ENCODE results near the gene TNMD.
A peak's percentile ranks its signal among the peaks of the same experiment; 100 is the strongest.
"Not testable (repeated sequence)": the region's sequence is repeated elsewhere in the genome, so short reads cannot be mapped to it uniquely, and the experiment has no call there.

TNMD gene

DNA sequence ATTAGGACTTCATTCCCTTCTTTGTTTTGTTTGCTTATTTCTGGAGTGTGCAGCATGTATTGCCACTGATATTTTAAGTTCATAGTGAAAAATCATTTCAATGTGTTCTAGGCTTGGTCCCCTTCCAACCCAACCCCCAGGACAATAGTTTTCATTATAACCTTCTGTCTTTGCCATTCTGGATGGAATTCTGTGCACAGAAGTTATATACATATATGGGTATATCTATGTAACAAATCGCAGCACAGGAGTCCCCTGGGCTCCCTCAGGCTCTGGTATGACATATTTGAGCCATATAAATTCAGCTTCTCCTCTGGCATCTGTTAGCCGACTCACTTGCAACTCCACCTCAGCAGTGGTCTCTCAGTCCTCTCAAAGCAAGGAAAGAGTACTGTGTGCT lies at the start of gene TNMD:
Gene TNMD (plus strand): TSS at position 326 of the 400 bp plus-strand sequence. CDS start 83 bp downstream, outside the sequence.
- no peak for DNase-seq (ENCODE audit: low read depth, low spot score)

GRCh38 chrX:100565534-100565933 lies 19.2 kb upstream of the TNMD start:
- not testable (repeated sequence) for DNase-seq (ENCODE audit: low read depth, low spot score)

DNA sequence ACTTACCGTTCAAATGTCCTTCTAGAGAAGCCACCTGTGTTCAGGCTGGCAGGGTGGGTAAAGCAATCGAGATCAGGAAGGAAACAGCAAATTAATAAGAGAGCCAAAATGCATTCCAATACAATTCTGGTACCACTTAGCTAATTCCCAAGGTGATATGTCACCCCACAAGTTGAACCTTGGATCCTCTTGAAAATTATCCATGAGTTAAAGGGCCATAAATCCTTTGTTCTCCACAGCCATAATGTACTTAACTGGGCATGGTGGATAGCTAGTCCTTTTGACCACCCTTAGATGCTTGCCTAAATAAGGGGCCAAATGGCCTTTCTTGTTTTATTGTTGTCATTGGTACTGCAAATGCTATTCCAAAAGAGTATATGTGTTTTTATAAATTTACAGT lies 2.0 kb downstream of the TNMD start:
- DNase-seq (ENCODE audit: low read depth, low spot score) = no peak

- DNase-seq (ENCODE audit: low read depth, low spot score) = no peak
Measured at GRCh38 chrX:100587861-100588260, 3.1 kb downstream of the TNMD start.

GRCh38 chrX:100591256-100592051 lies 6.7 kb downstream of the TNMD start:
- no peak for DNase-seq (ENCODE audit: low read depth, low spot score)

GRCh38 chrX:100593126-100593525 lies 8.4 kb downstream of the TNMD start:
- DNase-seq (ENCODE audit: low read depth, low spot score) = no peak

GRCh38 chrX:100593581-100593980 lies 8.8 kb downstream of the TNMD start:
- no peak for DNase-seq (ENCODE audit: low read depth, low spot score)

DNA sequence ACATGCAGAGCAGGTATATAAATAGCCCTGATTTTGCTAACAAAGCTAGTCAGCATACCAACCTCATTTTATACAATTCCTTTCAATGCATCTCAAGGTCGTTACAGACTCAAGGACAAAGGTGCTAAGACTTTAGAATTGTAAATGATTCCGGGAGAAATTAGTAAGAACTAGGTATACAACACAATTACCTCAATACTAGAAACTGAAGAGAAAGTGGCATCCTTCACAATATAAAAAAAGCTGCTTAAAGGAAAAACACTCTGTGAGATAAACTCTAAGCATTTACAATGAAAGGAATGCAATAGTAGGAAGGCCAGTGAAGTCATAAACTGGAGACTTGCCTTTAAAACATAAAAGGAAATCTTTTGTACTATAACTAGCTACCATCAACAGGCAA lies 11.9 kb downstream of the TNMD start:
- no peak for DNase-seq (ENCODE audit: low read depth, low spot score)

GRCh38 chrX:100599456-100599855 lies 14.7 kb downstream of the TNMD start:
- no peak for DNase-seq (ENCODE audit: low read depth, low spot score)

DNA sequence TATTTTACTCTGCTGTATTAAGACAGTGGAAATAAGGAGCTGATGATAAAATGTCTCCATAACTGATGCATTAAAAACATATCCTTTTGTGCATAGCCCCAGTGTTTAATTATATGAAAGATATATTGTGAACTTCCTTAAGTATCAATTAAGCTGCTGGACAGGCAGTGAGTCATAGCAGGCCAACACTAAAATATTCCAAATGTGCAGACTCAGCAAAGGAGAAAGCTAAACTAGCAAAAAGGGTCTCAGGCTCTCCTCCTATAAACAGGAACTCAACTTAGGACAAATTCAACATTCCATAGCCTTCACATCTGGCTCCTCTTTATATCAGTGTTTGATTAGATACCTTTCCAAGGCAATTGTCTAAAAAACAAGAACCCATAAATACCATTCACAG lies 15.6 kb downstream of the TNMD start:
- no peak for DNase-seq (ENCODE audit: low read depth, low spot score)

DNA sequence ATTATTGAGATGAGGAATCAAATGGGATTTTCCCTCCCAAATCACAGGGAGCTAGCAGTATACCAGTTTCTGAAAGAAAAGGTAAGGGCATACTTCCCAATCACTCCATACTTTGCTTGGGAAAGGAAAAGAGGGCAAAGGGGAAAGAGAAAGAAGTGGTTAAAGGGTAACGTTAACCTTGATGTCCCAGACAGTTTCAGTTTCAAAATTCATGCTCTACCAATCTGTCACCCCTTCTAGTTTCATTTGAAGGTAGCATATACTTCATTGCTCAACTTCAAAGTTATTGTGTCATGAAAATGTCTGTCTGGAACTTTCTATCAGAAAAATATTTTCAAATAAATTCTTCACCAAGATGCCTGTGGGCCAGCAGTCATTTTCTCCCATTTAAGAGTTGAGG lies 16.0 kb downstream of the TNMD start:
- DNase-seq (ENCODE audit: low read depth, low spot score) = no peak

GRCh38 chrX:100606753-100607152 lies 22.0 kb downstream of the TNMD start:
- no peak for DNase-seq (ENCODE audit: low read depth, low spot score)

- no peak for DNase-seq (ENCODE audit: low read depth, low spot score)
Measured at GRCh38 chrX:100609591-100609990, 24.9 kb downstream of the TNMD start.

GRCh38 chrX:100611951-100612350 lies 27.2 kb downstream of the TNMD start:
- DNase-seq (ENCODE audit: low read depth, low spot score) = no peak

- peak; percentile 88 for DNase-seq (ENCODE audit: low read depth, low spot score)
Measured at GRCh38 chrX:100615005-100615404, 30.3 kb downstream of the TNMD start.

DNA sequence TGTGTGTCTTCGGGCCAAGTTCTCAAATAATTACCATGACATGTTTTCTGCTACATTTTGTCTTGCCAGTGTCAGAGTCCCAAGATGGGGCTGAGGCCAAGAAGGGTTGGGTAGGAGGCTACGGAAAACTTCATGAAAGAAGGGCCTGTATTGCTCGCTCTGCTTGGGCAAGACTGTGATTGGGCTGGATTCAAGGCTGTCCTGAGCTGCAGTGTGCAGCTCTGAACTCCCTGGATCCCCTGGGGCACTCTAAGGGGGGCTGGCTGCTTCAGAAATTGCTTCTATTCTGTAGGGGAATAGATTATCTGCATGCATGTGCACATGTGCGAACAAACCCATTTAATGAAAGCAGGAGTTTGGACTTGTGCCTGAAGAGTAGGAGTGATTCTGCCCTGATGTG lies 38.3 kb downstream of the TNMD start:
- no peak for DNase-seq (ENCODE audit: low read depth, low spot score)

DNA sequence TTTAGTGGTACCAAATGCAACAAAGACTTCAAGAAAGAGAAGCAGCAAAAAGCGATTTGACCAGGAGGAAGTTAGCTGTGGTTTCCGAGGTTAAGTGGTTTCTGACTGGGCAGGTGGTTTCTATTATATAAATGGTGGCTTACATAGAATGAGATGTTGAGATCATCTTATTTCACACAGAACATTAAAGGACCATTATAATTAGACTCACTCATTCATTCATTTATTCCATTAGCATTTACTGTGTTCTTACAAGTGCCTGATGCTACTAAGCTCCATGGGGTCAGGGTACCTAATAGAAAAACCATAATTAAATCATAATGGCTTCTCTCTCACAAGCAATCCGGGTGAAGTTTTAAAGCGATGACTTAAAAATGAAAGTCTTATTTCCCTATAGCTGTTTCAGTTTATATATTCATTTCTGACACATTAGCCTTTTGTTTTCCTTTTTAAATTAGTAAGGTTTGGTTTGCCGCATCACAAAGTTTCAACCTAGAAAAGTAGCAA lies 41.3 kb downstream of the TNMD start:
- DNase-seq (ENCODE audit: low read depth, low spot score) = no peak

DNA sequence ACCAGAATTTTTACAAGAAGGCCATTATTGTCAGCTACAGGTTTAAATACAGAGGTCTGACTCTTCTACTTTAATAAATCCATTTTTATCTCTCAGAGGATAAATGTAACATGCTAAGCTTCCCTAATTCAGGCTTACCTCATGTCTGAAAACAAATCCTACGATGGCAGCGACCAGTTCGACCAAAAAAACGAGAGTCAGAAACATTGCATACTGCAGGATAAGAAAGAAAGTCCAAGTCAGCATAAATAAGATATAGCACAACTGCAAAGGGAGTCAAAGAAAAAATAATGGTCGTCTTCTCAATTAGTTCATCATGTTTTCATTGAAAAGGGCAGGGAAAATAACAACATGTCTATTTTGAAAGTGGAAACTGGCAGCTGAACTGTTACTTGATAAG lies 50.3 kb downstream of the TNMD start:
- no peak for DNase-seq (ENCODE audit: low read depth, low spot score)

GRCh38 chrX:100635989-100636320 lies 51.2 kb downstream of the TNMD start:
- no peak for DNase-seq (ENCODE audit: low read depth, low spot score)

- peak; percentile 96 for DNase-seq (ENCODE audit: low read depth, low spot score)
Measured at GRCh38 chrX:100636321-100636991, 51.7 kb downstream of the TNMD start, which contains the start of gene TSPAN6. TSPAN6 (minus strand) TSS chrX:100636806; CDS start chrX:100636694, 112 bp downstream.

DNA sequence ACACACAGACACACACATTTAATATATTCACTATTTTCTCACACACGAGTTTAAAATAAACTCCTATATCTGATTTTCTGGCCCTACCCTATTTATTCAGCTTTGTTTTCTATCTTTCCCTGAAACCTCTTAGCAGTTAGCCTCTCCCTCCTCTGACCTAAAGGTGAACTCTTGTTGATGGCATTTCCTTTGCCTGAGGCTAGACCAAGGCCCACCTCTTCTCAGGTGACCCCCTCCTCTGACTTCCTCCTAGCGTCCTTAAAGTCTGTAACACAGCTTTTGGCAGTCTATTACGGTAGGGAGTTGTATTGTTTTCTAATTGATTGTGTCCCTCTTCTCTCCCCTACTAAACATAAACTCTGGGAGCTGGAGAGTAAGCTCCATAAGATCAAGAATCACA lies 57.6 kb downstream of the TNMD start:
- DNase-seq (ENCODE audit: low read depth, low spot score) = peak; percentile 76

DNA sequence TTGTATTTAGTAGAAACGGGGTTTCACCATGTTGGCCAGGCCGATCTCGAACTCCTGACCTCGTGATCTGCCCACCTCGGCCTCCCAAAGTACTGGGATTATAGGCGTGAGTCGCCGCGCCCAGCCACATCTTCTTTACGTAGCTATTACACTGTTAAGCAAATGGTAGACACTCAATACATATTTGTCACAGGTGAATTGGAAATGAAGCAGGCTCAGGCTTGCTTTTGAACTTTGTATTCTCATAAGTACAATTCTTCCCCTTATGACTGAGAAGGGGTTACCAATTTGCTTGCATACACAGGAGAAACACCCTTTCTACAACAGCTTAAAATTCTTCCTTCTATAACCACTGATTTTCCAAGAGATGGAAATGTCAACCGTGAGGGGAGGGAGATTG lies 58.5 kb downstream of the TNMD start:
- no peak for DNase-seq (ENCODE audit: low read depth, low spot score)

Data from ELF-1 (cell line).